ENCODE data around the gene LSM14A. TPM values are rescaled to one million over a fixed set of nuclear protein-coding genes. Genes with fewer than 3 reads are reported as not detected.

The LSM14A gene
- total and polyA plus RNA-seq, 4 donors: 12.6 to 133 (median 48.0) TPM

DNA sequence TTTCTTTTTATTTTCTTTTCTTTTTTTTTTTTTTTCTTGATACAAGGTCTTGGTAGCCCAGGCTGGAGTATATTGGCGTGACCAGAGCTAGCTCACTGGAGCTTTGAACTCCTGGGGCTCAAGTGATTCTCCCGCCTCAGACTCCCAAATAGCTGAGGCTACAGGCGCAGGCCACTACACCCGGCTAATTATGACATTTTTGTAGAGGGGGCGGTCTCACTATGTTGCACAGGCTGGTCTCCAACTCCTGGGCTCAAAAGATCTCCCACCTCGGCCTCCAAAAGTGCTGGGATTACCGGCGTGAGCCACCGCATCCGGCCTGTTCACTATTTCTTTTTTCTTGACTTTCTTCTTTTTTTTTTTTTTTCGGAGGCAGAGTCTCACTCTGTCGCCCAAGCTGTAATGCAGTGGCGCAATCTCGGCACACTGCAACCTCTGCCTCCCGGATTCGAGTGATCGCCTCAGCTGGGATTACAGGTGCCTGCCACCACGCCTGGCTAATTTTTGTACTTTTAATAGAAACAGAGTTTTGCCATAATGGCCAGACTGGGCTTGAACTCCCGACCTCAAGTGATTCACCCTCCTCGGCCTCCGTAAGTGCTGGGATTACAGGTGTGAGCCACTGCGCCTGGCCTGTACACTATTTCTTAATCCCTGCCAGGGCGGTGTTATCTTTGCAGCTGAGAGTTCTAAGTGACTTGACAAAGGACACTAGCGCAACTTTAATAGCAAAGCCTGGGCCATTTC is 37.1 kb upstream of the LSM14A start:
- DNase-seq (ENCODE audit: low spot score): no peak
- peak overlapping the region; percentile 72 to 91 (median 76) for H3K4me3 ChIP-seq (ENCODE audit: low read depth in 1 of 3, low read length in 3 of 3)
- 88% methylated on average over 24 of the region's 24 CpGs for WGBS
- H3K27me3 ChIP-seq (ENCODE audit: control insufficient read depth in 4 of 4, insufficient read depth in 4 of 4, low read length in 3 of 4): no peaks in the 10 kb centered on the region
- H3K9me3 ChIP-seq (ENCODE audit: control insufficient read depth in 4 of 4, low read length in 3 of 4): no peaks in the 10 kb centered on the region
- H3K36me3 ChIP-seq (ENCODE audit: control insufficient read depth in 4 of 4, insufficient read depth in 3 of 4, low read depth in 1 of 4, low read length in 3 of 4): no peaks in the 10 kb centered on the region
- H3K27ac ChIP-seq (ENCODE audit: low read depth in 1 of 2, low read length in 2 of 2): peak overlapping the region in 1 of 2 donors; percentile 92
- TF ChIP-seq RAD21 (IDR thresholded peaks at IDR 0.05): no peak
- no peak for TF ChIP-seq YY1 (IDR thresholded peaks at IDR 0.05)
- TF ChIP-seq, protein P1, sequence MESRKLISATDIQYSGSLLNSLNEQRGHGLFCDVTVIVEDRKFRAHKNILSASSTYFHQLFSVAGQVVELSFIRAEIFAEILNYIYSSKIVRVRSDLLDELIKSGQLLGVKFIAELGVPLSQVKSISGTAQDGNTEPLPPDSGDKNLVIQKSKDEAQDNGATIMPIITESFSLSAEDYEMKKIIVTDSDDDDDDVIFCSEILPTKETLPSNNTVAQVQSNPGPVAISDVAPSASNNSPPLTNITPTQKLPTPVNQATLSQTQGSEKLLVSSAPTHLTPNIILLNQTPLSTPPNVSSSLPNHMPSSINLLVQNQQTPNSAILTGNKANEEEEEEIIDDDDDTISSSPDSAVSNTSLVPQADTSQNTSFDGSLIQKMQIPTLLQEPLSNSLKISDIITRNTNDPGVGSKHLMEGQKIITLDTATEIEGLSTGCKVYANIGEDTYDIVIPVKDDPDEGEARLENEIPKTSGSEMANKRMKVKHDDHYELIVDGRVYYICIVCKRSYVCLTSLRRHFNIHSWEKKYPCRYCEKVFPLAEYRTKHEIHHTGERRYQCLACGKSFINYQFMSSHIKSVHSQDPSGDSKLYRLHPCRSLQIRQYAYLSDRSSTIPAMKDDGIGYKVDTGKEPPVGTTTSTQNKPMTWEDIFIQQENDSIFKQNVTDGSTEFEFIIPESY (IDR thresholded peaks at IDR 0.05): no peak
- TF ChIP-seq FOXA2 (IDR thresholded peaks at IDR 0.05): no peak
- TF ChIP-seq EGR1 (IDR thresholded peaks at IDR 0.05; ENCODE audit: low read depth in 2 of 2): no peak
- peak overlapping the region; percentile 41 to 99 for H3K9ac ChIP-seq (ENCODE audit: low read depth in 1 of 2, low read length in 2 of 2)
- peaks cover 2 to 8% (median 2%) of the 10 kb centered on the region in 4 donors for H3K4me1 ChIP-seq (ENCODE audit: control insufficient read depth in 4 of 4, insufficient read depth in 4 of 4, low read length in 3 of 4)

- H3K9ac ChIP-seq (ENCODE audit: low read depth in 1 of 2, low read length in 2 of 2): no peak overlapping the region
- no peaks in the 10 kb centered on the region for H3K9me3 ChIP-seq (ENCODE audit: control insufficient read depth in 4 of 4, low read length in 3 of 4)
- H3K36me3 ChIP-seq (ENCODE audit: control insufficient read depth in 4 of 4, insufficient read depth in 3 of 4, low read depth in 1 of 4, low read length in 3 of 4): no peaks in the 10 kb centered on the region
- no peak for DNase-seq (ENCODE audit: low spot score)
- peaks cover 2 to 8% (median 2%) of the 10 kb centered on the region in 4 donors for H3K4me1 ChIP-seq (ENCODE audit: control insufficient read depth in 4 of 4, insufficient read depth in 4 of 4, low read length in 3 of 4)
- TF ChIP-seq FOXA2 (IDR thresholded peaks at IDR 0.05): no peak
- no peak for TF ChIP-seq RXRA (IDR thresholded peaks at IDR 0.05)
- TF ChIP-seq, protein P2, sequence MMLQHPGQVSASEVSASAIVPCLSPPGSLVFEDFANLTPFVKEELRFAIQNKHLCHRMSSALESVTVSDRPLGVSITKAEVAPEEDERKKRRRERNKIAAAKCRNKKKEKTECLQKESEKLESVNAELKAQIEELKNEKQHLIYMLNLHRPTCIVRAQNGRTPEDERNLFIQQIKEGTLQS (IDR thresholded peaks at IDR 0.05): no peak
- no peak for TF ChIP-seq HNF4A (conservative IDR thresholded peaks at IDR 0.05)
- no peak for TF ChIP-seq EGR1 (IDR thresholded peaks at IDR 0.05; ENCODE audit: low read depth in 2 of 2)
- TF ChIP-seq REST (IDR thresholded peaks at IDR 0.05): no peak
- TF ChIP-seq NR2F2 (IDR thresholded peaks at IDR 0.05): no peak
- TF ChIP-seq GABPA (IDR thresholded peaks at IDR 0.05 in 1 of 2, conservative IDR thresholded peaks at IDR 0.05 in 1 of 2): no peak
- no peak for TF ChIP-seq MAX (IDR thresholded peaks at IDR 0.05)
- no peak for TF ChIP-seq HNF4G (IDR thresholded peaks at IDR 0.05)
- no peak for TF ChIP-seq TAF1 (conservative IDR thresholded peaks at IDR 0.05)
- TF ChIP-seq, protein P1 (IDR thresholded peaks at IDR 0.05): no peak
- 91% methylated on average over 7 of the region's 7 CpGs for WGBS
- H3K27me3 ChIP-seq (ENCODE audit: control insufficient read depth in 4 of 4, insufficient read depth in 4 of 4, low read length in 3 of 4): no peaks in the 10 kb centered on the region
- no peak overlapping the region for H3K4me3 ChIP-seq (ENCODE audit: low read depth in 1 of 3, low read length in 3 of 3)
- H3K27ac ChIP-seq (ENCODE audit: low read depth in 1 of 2, low read length in 2 of 2): no peak overlapping the region
Observed at GRCh38 chr19:34135821-34136611, 36.3 kb upstream of the LSM14A start.
